Hepatocyte (in vitro differentiated cells): ENCODE results near the gene MGLL.

ENCODE experiments used
- EZH2phosphoT487 ChIP-seq: fragments of 200-600 bp; sonication (generic); IDR thresholded peaks from one replicate; pipeline ENCODE4 v1.6.1; 2018; ENCODE audit warnings: antibody characterized with exemption, mild to moderate bottlenecking, low read depth, moderate library complexity; ENCODE audit not compliant: unreplicated experiment, severe bottlenecking
- TF ChIP-seq, protein P1 (sequence below): fragments of 200-600 bp; sonication (generic); IDR thresholded peaks from 2 replicates; pipeline ENCODE4 v1.5.1; 2016; ENCODE audit warnings: antibody characterized with exemption, mild to moderate bottlenecking; ENCODE audit not compliant: poor library complexity

DNA sequence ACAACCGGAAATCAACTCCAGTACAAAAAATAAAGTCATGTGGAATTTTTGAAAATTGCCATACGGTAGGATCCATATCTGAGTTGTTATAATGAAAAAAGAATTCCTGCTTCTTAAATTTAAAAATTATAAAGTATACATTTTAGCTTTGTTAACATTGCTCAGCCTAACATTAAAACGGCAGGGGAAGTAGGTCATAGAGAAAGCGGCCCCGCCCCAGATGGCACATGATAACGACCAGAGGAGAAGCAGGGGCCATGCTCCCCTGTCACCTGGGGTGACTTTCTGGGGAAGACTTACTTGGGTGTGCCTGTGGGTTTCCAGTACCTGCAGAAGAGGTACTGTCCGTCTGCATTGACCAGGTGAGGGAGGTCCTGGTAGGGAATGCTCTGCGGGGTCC, 921 bp downstream of the MGLL start:
- no peak for TF ChIP-seq EZH2phosphoT487
- TF ChIP-seq, protein P1, sequence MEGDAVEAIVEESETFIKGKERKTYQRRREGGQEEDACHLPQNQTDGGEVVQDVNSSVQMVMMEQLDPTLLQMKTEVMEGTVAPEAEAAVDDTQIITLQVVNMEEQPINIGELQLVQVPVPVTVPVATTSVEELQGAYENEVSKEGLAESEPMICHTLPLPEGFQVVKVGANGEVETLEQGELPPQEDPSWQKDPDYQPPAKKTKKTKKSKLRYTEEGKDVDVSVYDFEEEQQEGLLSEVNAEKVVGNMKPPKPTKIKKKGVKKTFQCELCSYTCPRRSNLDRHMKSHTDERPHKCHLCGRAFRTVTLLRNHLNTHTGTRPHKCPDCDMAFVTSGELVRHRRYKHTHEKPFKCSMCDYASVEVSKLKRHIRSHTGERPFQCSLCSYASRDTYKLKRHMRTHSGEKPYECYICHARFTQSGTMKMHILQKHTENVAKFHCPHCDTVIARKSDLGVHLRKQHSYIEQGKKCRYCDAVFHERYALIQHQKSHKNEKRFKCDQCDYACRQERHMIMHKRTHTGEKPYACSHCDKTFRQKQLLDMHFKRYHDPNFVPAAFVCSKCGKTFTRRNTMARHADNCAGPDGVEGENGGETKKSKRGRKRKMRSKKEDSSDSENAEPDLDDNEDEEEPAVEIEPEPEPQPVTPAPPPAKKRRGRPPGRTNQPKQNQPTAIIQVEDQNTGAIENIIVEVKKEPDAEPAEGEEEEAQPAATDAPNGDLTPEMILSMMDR, result no peak
